GM23248 (cell line): Measurements from ENCODE around the gene ADCY7. TPM values are rescaled to one million over a fixed set of nuclear protein-coding genes. Genes with fewer than 3 reads are reported as not detected.

Experiments used
- DNase-seq: peaks from one replicate; pipeline ENCODE4 v3.0.0-alpha.2; 2015
- H2AFZ ChIP-seq: fragments of 200-600 bp; sonication (generic); 2 replicates; pipeline ENCODE4 v1.6.1; 2016; ENCODE audit warnings: antibody characterized with exemption
- H3F3A ChIP-seq: fragments of 200-600 bp; sonication (generic); 2 replicates; pipeline ENCODE4 v1.6.1; 2016; ENCODE audit warnings: mild to moderate bottlenecking, antibody characterized with exemption, mixed run types; ENCODE audit not compliant: insufficient read depth
- H3K27ac ChIP-seq: fragments of 200-600 bp; sonication (generic); 2 replicates; pipeline ENCODE4 v1.5.1; 2016; ENCODE audit warnings: mild to moderate bottlenecking
- H3K27me3 ChIP-seq: fragments of 200-600 bp; sonication (generic); replicated peaks from 2 replicates; pipeline ENCODE4 v1.6.1; 2016; ENCODE audit warnings: mild to moderate bottlenecking; ENCODE audit not compliant: insufficient read depth
- H3K36me3 ChIP-seq: fragments of 200-600 bp; sonication (generic); 2 replicates; pipeline ENCODE4 v1.6.1; 2016; ENCODE audit warnings: low read depth, mild to moderate bottlenecking
- H3K4me1 ChIP-seq: fragments of 200-600 bp; sonication (generic); 2 replicates; pipeline ENCODE4 v1.6.1; 2016; ENCODE audit warnings: mild to moderate bottlenecking; ENCODE audit not compliant: insufficient read depth
- H3K4me2 ChIP-seq: fragments of 200-600 bp; sonication (generic); one replicate; pipeline ENCODE4 v1.6.1; 2016; ENCODE audit warnings: mild to moderate bottlenecking; ENCODE audit not compliant: unreplicated experiment
- H3K4me3 ChIP-seq: fragments of 200-600 bp; sonication (generic); 2 replicates; pipeline ENCODE4 v1.5.1; 2016; ENCODE audit warnings: mild to moderate bottlenecking
- H3K79me2 ChIP-seq: fragments of 200-600 bp; sonication (generic); 2 replicates; pipeline ENCODE4 v1.6.1; 2016; ENCODE audit warnings: mild to moderate bottlenecking; ENCODE audit not compliant: insufficient read depth
- H3K9ac ChIP-seq: fragments of 200-600 bp; sonication (generic); 2 replicates; pipeline ENCODE4 v1.6.1; 2016; ENCODE audit warnings: mild to moderate bottlenecking
- H3K9me2 ChIP-seq: fragments of 200-600 bp; sonication (generic); 2 replicates; pipeline ENCODE4 v1.6.1; 2016; ENCODE audit warnings: mixed run types, mild to moderate bottlenecking, moderate library complexity; ENCODE audit not compliant: insufficient read depth
- H3K9me3 ChIP-seq: fragments of 200-600 bp; sonication (generic); one replicate; pipeline ENCODE4 v1.6.1; 2017; ENCODE audit warnings: low read depth
- H4K20me1 ChIP-seq: fragments of 200-600 bp; sonication (generic); 2 replicates; pipeline ENCODE4 v1.6.0; 2016; ENCODE audit not compliant: insufficient read depth
- EZH2 ChIP-seq: fragments of 200-600 bp; sonication (generic); IDR thresholded peaks from 2 replicates; pipeline ENCODE4 v1.6.1; 2018; ENCODE audit warnings: antibody characterized with exemption, mild to moderate bottlenecking; ENCODE audit not compliant: insufficient read depth, poor library complexity, severe bottlenecking
- EZH2phosphoT487 ChIP-seq: fragments of 200-600 bp; sonication (generic); IDR thresholded peaks from 2 replicates; pipeline ENCODE4 v1.6.1; 2018; ENCODE audit warnings: antibody characterized with exemption, moderate library complexity, mild to moderate bottlenecking, low read depth; ENCODE audit not compliant: insufficient read depth
- WGBS, 2 experiments: methylation state at CpG; one replicate each; pipeline ENCODE4 v1.1.6; 2015 to 2017; ENCODE audit warnings: low lambda C conversion rate in 2 of 2, low coverage in 1 of 2; ENCODE audit errors: missing lambda C conversion rate in 2 of 2; 5-methylcytosine and 5-hydroxymethylcytosine counted together
- in situ Hi-C: fragments of 300-500 bp; cut with MboI; formaldehyde crosslinking; loops from 2 replicates; pipeline ENCODE4 v1.15.0; 2020
- polyA plus RNA-seq: library from polyadenylated mRNA; unstranded; fragments of >200 nt; fragmentation: Nextera tagmentation; extraction: Ambion mirVana; gene quantifications from 2 replicates; pipeline ENCODE4 v1.2.1, GENCODE V29; 2016
- total RNA-seq: library from RNA; depleted of rRNA; stranded (reverse); fragments of >200 nt; shearing (Covaris generic); gene quantifications from 2 replicates; pipeline ENCODE4 v1.2.3, GENCODE V29; 2014

The ADCY7 gene
- total and polyA plus RNA-seq, 2 experiments from 2014 or later: 31.9 to 87.4 TPM

GRCh38 chr16:50291719-50292565 lies 25.6 kb downstream of the ADCY7 start:
- Histone ChIP-seq H3K4me2 (no peak overlapping the region), H3K36me3 (peaks cover 5% of the 10 kb centered on the region; the same call in 1 of the 2 replicates), H2AFZ (no peak overlapping the region), H3K9me2 (no peaks in the 10 kb centered on the region), H3K27me3 (no peaks in the 10 kb centered on the region), H4K20me1 (no peaks in the 10 kb centered on the region), H3K9me3 (no peaks in the 10 kb centered on the region), H3K9ac (no peak overlapping the region), H3K27ac (no peak overlapping the region), H3F3A (no peaks in the 10 kb centered on the region), H3K79me2 (peaks cover 30% of the 10 kb centered on the region), H3K4me3 (no peak overlapping the region), H3K4me1 (no peaks in the 10 kb centered on the region)
- no peak for DNase-seq
- 93 to 95% methylated on average over 26 of the region's 26 CpGs for WGBS, 2 experiments
- in situ Hi-C loops: no loop called here
- no peak for TF ChIP-seq EZH2
- no peak for TF ChIP-seq EZH2phosphoT487

DNA sequence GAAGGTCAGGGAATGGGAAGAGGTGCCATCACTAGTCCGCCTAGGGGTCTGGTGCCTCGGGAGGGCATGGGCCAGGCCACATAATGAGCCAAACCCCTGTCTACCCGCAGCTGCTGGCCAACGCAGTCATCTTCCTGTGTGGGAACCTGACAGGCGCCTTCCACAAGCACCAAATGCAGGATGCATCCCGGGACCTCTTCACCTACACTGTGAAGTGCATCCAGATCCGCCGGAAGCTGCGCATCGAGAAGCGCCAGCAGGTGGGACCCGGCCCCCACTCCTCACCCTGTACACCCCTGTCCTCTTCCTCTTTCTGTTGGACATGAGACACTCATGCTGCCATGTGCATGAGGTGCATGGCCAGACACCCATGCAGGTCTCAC lies 26.2 kb downstream of the ADCY7 start:
- peaks cover 5% of the 10 kb centered on the region; the same call in 1 of the 2 replicates for H3K36me3 ChIP-seq
- H3K4me3 ChIP-seq: no peak overlapping the region
- no peaks in the 10 kb centered on the region for H3F3A ChIP-seq

GRCh38 chr16:50293041-50293783 lies 26.9 kb downstream of the ADCY7 start:
- WGBS, 2 experiments: 96 to 97% methylated on average over 15 to 20 of the region's 20 CpGs
- Histone ChIP-seq H3K4me3 (no peak overlapping the region), H3K27ac (no peak overlapping the region), H3K27me3 (no peaks in the 10 kb centered on the region), H3K9ac (no peak overlapping the region), H2AFZ (no peak overlapping the region), H3K79me2 (peaks cover 17% of the 10 kb centered on the region), H3K9me2 (no peaks in the 10 kb centered on the region), H3K9me3 (no peaks in the 10 kb centered on the region), H3K4me2 (no peak overlapping the region), H3K36me3 (peaks cover 5% of the 10 kb centered on the region; the same call in 1 of the 2 replicates), H3K4me1 (no peaks in the 10 kb centered on the region), H3F3A (no peaks in the 10 kb centered on the region), H4K20me1 (no peaks in the 10 kb centered on the region)
- in situ Hi-C loops: no loop called here
- no peak for DNase-seq
- TF ChIP-seq EZH2phosphoT487 (no peak), EZH2 (no peak)

More for the DNA sequence above, 26.2 kb downstream of the ADCY7 start:
- 92% methylated on average over 12 of the region's 12 CpGs for WGBS, 2 experiments
- TF ChIP-seq EZH2phosphoT487: no peak
- TF ChIP-seq EZH2: no peak
- H3K4me2 ChIP-seq: no peak overlapping the region
- in situ Hi-C loops: no loop called here
- no peaks in the 10 kb centered on the region for H4K20me1 ChIP-seq
- no peak overlapping the region for H3K9ac ChIP-seq
- peaks cover 24% of the 10 kb centered on the region for H3K79me2 ChIP-seq
- H2AFZ ChIP-seq: no peak overlapping the region
- H3K9me3 ChIP-seq: no peaks in the 10 kb centered on the region
- H3K9me2 ChIP-seq: no peaks in the 10 kb centered on the region
- DNase-seq: no peak
- no peaks in the 10 kb centered on the region for H3K27me3 ChIP-seq
- H3K4me1 ChIP-seq: no peaks in the 10 kb centered on the region
- no peak overlapping the region for H3K27ac ChIP-seq

GRCh38 chr16:50293994-50294855 lies 27.9 kb downstream of the ADCY7 start:
- Histone ChIP-seq H2AFZ (no peak overlapping the region), H3K4me2 (no peak overlapping the region), H3F3A (no peaks in the 10 kb centered on the region), H4K20me1 (no peaks in the 10 kb centered on the region), H3K9me2 (no peaks in the 10 kb centered on the region), H3K4me3 (no peak overlapping the region), H3K79me2 (peaks cover 8% of the 10 kb centered on the region; the same call in 1 of the 2 replicates), H3K27ac (no peak overlapping the region), H3K4me1 (no peaks in the 10 kb centered on the region), H3K36me3 (peaks cover under 1% of the 10 kb centered on the region; the same call in 1 of the 2 replicates), H3K27me3 (no peaks in the 10 kb centered on the region), H3K9me3 (no peaks in the 10 kb centered on the region), H3K9ac (no peak overlapping the region)
- no peak for DNase-seq
- no peak for TF ChIP-seq EZH2phosphoT487
- no peak for TF ChIP-seq EZH2
- WGBS, 2 experiments: 80 to 82% methylated on average over 19 to 20 of the region's 20 CpGs
- in situ Hi-C loops: no loop called here
